Stimulated activated CD8-positive, alpha-beta memory T cell treated with anti-CD3 and anti-CD28 coated beads, Interleukin-15, amount 100 ng/mL, for 4 hours (primary cell): ENCODE results near the gene XPO6.
A peak's percentile ranks its signal among the peaks of the same experiment; 100 is the strongest.

Experiments
- DNase-seq, 2 donors: peaks; one replicate each; pipeline ENCODE4 v3.0.0-alpha.2; 2020; ENCODE audit warnings: low read depth in 2 of 2

XPO6 gene

GRCh38 chr16:28208131-28208530, 3.6 kb downstream of the XPO6 start:
- no peak for DNase-seq

- no peak for DNase-seq
Observed at GRCh38 chr16:28207399-28207798, 4.4 kb downstream of the XPO6 start.

- DNase-seq: no peak
Observed at GRCh38 chr16:28205974-28206373, 5.8 kb downstream of the XPO6 start.

GRCh38 chr16:28205117-28205899, 6.5 kb downstream of the XPO6 start:
- DNase-seq: no peak

- no peak for DNase-seq
Observed at GRCh38 chr16:28204622-28205021, 7.1 kb downstream of the XPO6 start.

GRCh38 chr16:28204204-28204603, 7.6 kb downstream of the XPO6 start:
- no peak for DNase-seq

- DNase-seq: no peak
Observed at GRCh38 chr16:28202147-28202746, 9.5 kb downstream of the XPO6 start.

GRCh38 chr16:28200661-28201060, 11.1 kb downstream of the XPO6 start:
- no peak for DNase-seq

GRCh38 chr16:28196387-28196987, 15.3 kb downstream of the XPO6 start:
- no peak for DNase-seq

GRCh38 chr16:28195859-28196258, 15.9 kb downstream of the XPO6 start:
- no peak for DNase-seq

- no peak for DNase-seq
Observed at GRCh38 chr16:28193530-28194423, 18.0 kb downstream of the XPO6 start.

- DNase-seq: peak; percentile 58 to 64
Observed at GRCh38 chr16:28192806-28193529, 18.8 kb downstream of the XPO6 start.

GRCh38 chr16:28191364-28191960, 20.3 kb downstream of the XPO6 start:
- no peak for DNase-seq

GRCh38 chr16:28189245-28189644, 22.5 kb downstream of the XPO6 start:
- DNase-seq: no peak

GRCh38 chr16:28188085-28188916, 23.5 kb downstream of the XPO6 start:
- no peak for DNase-seq

GRCh38 chr16:28187595-28188004, 24.2 kb downstream of the XPO6 start:
- DNase-seq: no peak

- DNase-seq: no peak
Observed at GRCh38 chr16:28186752-28187151, 25.0 kb downstream of the XPO6 start.

GRCh38 chr16:28185696-28186095, 26.1 kb downstream of the XPO6 start:
- no peak for DNase-seq

- DNase-seq: no peak
Observed at GRCh38 chr16:28184625-28185024, 27.1 kb downstream of the XPO6 start.

- no peak for DNase-seq
Observed at GRCh38 chr16:28183930-28184329, 27.8 kb downstream of the XPO6 start.
